OCI-LY7 (cell line): Measurements from ENCODE around the gene LRRC75A.

ENCODE experiments used
- EZH2phosphoT487 ChIP-seq: fragments of 200-600 bp; sonication (generic); IDR thresholded peaks from 2 replicates; pipeline ENCODE4 v1.6.1; 2018; ENCODE audit warnings: low read depth, borderline replicate concordance, mild to moderate bottlenecking, mixed run types, antibody characterized with exemption, low read length, moderate library complexity, mixed read lengths
- TF ChIP-seq, protein P1 (sequence below): fragments of 200-600 bp; sonication (generic); conservative IDR thresholded peaks from 2 replicates; pipeline ENCODE4 v1.5.1; 2014; ENCODE audit warnings: mild to moderate bottlenecking, antibody characterized with exemption, low read length, moderate library complexity, mixed read lengths

DNA sequence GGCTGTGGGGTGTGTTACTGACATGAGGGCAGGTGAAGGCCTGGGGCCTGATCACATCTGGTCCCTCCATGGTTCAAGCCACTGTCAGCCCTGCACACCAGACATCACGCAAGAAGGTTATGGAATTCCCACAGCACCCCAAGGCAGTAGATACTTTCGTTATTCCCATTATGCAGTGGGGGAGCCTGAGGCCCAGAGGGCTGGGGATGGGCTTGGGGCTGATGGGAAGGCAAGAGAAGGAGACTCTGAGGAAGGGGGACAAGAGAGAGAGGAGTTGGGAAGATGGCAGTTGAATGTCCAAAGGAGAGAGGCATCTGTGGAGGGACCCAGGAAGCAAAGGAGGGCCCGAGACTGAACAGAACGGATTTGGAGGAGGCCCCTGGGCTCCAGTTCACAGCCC, 42.0 kb downstream of the LRRC75A start:
- TF ChIP-seq, protein P1, sequence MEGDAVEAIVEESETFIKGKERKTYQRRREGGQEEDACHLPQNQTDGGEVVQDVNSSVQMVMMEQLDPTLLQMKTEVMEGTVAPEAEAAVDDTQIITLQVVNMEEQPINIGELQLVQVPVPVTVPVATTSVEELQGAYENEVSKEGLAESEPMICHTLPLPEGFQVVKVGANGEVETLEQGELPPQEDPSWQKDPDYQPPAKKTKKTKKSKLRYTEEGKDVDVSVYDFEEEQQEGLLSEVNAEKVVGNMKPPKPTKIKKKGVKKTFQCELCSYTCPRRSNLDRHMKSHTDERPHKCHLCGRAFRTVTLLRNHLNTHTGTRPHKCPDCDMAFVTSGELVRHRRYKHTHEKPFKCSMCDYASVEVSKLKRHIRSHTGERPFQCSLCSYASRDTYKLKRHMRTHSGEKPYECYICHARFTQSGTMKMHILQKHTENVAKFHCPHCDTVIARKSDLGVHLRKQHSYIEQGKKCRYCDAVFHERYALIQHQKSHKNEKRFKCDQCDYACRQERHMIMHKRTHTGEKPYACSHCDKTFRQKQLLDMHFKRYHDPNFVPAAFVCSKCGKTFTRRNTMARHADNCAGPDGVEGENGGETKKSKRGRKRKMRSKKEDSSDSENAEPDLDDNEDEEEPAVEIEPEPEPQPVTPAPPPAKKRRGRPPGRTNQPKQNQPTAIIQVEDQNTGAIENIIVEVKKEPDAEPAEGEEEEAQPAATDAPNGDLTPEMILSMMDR = no peak
- no peak for TF ChIP-seq EZH2phosphoT487
